ENCODE measurements around the gene DDX25. TPM values are rescaled to one million over a fixed set of nuclear protein-coding genes. Genes with fewer than 3 reads are reported as not detected.

Gene DDX25
- total RNA-seq, 1 experiment from 2014 or later: 0.39 TPM

DNA sequence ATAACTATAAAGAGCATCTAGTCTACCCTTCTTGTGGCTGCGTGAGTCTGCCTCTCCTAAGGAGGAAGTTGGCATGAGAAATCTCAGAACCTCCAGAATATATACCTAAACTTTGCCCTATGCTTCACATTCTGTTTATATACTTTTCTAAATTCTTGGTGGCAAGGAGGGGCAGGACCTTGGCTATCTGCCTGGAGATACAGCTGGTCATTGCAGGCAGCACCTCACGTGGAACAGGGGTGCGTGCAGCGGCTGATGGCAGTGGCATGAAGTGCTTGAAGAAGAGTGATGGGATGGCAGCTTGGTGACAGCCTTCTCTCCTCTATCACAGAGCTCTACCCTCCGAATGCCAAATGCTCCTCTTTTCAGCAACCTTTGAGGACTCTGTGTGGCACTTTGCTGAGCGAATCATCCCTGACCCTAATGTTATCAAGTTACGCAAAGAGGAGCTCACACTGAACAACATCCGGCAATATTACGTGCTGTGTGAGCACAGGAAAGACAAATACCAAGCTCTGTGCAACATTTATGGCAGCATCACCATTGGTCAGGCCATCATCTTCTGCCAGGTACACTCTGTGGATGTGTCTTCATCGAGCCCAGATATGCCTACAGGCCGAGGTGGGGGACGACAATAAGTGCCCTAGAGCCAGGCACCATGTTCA lies 12.5 kb downstream of the DDX25 start:
- TF ChIP-seq, protein P1, sequence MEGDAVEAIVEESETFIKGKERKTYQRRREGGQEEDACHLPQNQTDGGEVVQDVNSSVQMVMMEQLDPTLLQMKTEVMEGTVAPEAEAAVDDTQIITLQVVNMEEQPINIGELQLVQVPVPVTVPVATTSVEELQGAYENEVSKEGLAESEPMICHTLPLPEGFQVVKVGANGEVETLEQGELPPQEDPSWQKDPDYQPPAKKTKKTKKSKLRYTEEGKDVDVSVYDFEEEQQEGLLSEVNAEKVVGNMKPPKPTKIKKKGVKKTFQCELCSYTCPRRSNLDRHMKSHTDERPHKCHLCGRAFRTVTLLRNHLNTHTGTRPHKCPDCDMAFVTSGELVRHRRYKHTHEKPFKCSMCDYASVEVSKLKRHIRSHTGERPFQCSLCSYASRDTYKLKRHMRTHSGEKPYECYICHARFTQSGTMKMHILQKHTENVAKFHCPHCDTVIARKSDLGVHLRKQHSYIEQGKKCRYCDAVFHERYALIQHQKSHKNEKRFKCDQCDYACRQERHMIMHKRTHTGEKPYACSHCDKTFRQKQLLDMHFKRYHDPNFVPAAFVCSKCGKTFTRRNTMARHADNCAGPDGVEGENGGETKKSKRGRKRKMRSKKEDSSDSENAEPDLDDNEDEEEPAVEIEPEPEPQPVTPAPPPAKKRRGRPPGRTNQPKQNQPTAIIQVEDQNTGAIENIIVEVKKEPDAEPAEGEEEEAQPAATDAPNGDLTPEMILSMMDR (conservative IDR thresholded peaks at IDR 0.05; ENCODE audit: low read depth, low read length): no peak
- no peak for TF ChIP-seq EZH2 (IDR thresholded peaks at IDR 0.05; ENCODE audit: borderline replicate concordance, low read depth, low read length, poor library complexity, severe bottlenecking)
- no peak for DNase-seq (ENCODE audit: low spot score)
- BruUV-seq (replicated peaks): no TSS peak
- no peaks in the 10 kb centered on the region for H3K4me1 ChIP-seq (ENCODE audit: insufficient read depth, low read length, poor library complexity, severe bottlenecking)
- no peaks in the 10 kb centered on the region for H3K9me3 ChIP-seq (ENCODE audit: low read depth, low read length, poor library complexity, severe bottlenecking)
- ChIA-PET CTCF (interaction anchor here (0.8 to 1.1 kb wide), 2 partner anchors 29 to 277 kb away, joined by 3 to 4 read pairs; no protein-coding TSS in a partner anchor), POLR2A (ENCODE audit: low non-redundant PET) (no interaction called here)
- no peak overlapping the region for H3K27ac ChIP-seq (ENCODE audit: low read depth, low read length, poor library complexity, severe bottlenecking)
- no peaks in the 10 kb centered on the region for H3K36me3 ChIP-seq (ENCODE audit: insufficient read depth, low read length, poor library complexity, severe bottlenecking)
- no peak overlapping the region for H3K4me3 ChIP-seq (ENCODE audit: low read depth, low read length, poor library complexity, severe bottlenecking)
- peaks cover 27% of the 10 kb centered on the region for H3K27me3 ChIP-seq (replicated peaks; ENCODE audit: insufficient read depth, low read depth, low read length, poor library complexity)
- intact Hi-C loops (cut with micrococcal nuclease; ENCODE audit: unreplicated experiment): no loop called here

GRCh38 chr11:125918140-125918840 lies 14.0 kb downstream of the DDX25 start:
- DNase-seq (ENCODE audit: low spot score): no peak
- intact Hi-C loops (cut with micrococcal nuclease; ENCODE audit: unreplicated experiment): no loop called here
- H3K27ac ChIP-seq (ENCODE audit: low read depth, low read length, poor library complexity, severe bottlenecking): no peak overlapping the region
- no peaks in the 10 kb centered on the region for H3K36me3 ChIP-seq (ENCODE audit: insufficient read depth, low read length, poor library complexity, severe bottlenecking)
- peaks cover 31% of the 10 kb centered on the region for H3K27me3 ChIP-seq (replicated peaks; ENCODE audit: insufficient read depth, low read depth, low read length, poor library complexity)
- BruUV-seq (replicated peaks): no TSS peak
- TF ChIP-seq, protein P1 (conservative IDR thresholded peaks at IDR 0.05; ENCODE audit: low read depth, low read length): no peak
- no peak for TF ChIP-seq EZH2 (IDR thresholded peaks at IDR 0.05; ENCODE audit: borderline replicate concordance, low read depth, low read length, poor library complexity, severe bottlenecking)
- no peaks in the 10 kb centered on the region for H3K9me3 ChIP-seq (ENCODE audit: low read depth, low read length, poor library complexity, severe bottlenecking)
- ChIA-PET POLR2A (ENCODE audit: low non-redundant PET) (no interaction called here), CTCF (interaction anchor here (0.7 kb wide), 1 partner anchor 271 kb away, joined by 3 read pairs; no protein-coding TSS in a partner anchor)
- H3K4me3 ChIP-seq (ENCODE audit: low read depth, low read length, poor library complexity, severe bottlenecking): no peak overlapping the region
- no peaks in the 10 kb centered on the region for H3K4me1 ChIP-seq (ENCODE audit: insufficient read depth, low read length, poor library complexity, severe bottlenecking)

GRCh38 chr11:125921042-125921441 lies 16.7 kb downstream of the DDX25 start:
- ChIA-PET CTCF (interaction anchor here (0.5 kb wide), 1 partner anchor 349 kb away, joined by 5 read pairs; no protein-coding TSS in a partner anchor), POLR2A (ENCODE audit: low non-redundant PET) (no interaction called here)
- no peak for DNase-seq (ENCODE audit: low spot score)
- H3K36me3 ChIP-seq (ENCODE audit: insufficient read depth, low read length, poor library complexity, severe bottlenecking): no peaks in the 10 kb centered on the region
- TF ChIP-seq, protein P1 (conservative IDR thresholded peaks at IDR 0.05; ENCODE audit: low read depth, low read length): no peak
- no peak for TF ChIP-seq EZH2 (IDR thresholded peaks at IDR 0.05; ENCODE audit: borderline replicate concordance, low read depth, low read length, poor library complexity, severe bottlenecking)
- intact Hi-C loops (cut with micrococcal nuclease; ENCODE audit: unreplicated experiment): no loop called here
- no TSS peak for BruUV-seq (replicated peaks)
- H3K27ac ChIP-seq (ENCODE audit: low read depth, low read length, poor library complexity, severe bottlenecking): no peak overlapping the region
- H3K4me1 ChIP-seq (ENCODE audit: insufficient read depth, low read length, poor library complexity, severe bottlenecking): no peaks in the 10 kb centered on the region
- peaks cover 21% of the 10 kb centered on the region for H3K27me3 ChIP-seq (replicated peaks; ENCODE audit: insufficient read depth, low read depth, low read length, poor library complexity)
- no peaks in the 10 kb centered on the region for H3K9me3 ChIP-seq (ENCODE audit: low read depth, low read length, poor library complexity, severe bottlenecking)
- no peak overlapping the region for H3K4me3 ChIP-seq (ENCODE audit: low read depth, low read length, poor library complexity, severe bottlenecking)

All from A673 (cell line).